GM19238 (cell line): Measurements from ENCODE around the gene INSC.

Experiments
- DNase-seq: peaks from one replicate; pipeline ENCODE4 v3.0.0; 2011; ENCODE audit warnings: low spot score; ENCODE audit not compliant: insufficient read length

The INSC gene

GRCh38 chr11:15146271-15147003 is 31.7 kb downstream of the INSC start:
- DNase-seq: no peak

- DNase-seq: no peak
Observed at GRCh38 chr11:15148169-15148568, 33.4 kb downstream of the INSC start.

GRCh38 chr11:15149050-15149449 is 34.3 kb downstream of the INSC start:
- no peak for DNase-seq

GRCh38 chr11:15150507-15150906 is 35.8 kb downstream of the INSC start:
- no peak for DNase-seq

- DNase-seq: no peak
Observed at GRCh38 chr11:15153231-15153630, 38.5 kb downstream of the INSC start.

GRCh38 chr11:15157181-15157580 is 42.5 kb downstream of the INSC start:
- no peak for DNase-seq

GRCh38 chr11:15157606-15158137 is 42.9 kb downstream of the INSC start:
- DNase-seq: no peak

- no peak for DNase-seq
Observed at GRCh38 chr11:15158351-15159015, 43.8 kb downstream of the INSC start.

- peak; percentile 13 for DNase-seq
Observed at GRCh38 chr11:15159085-15159484, 44.4 kb downstream of the INSC start.

GRCh38 chr11:15161790-15162189 is 47.1 kb downstream of the INSC start:
- DNase-seq: no peak

- DNase-seq: no peak
Observed at GRCh38 chr11:15163136-15163535, 48.4 kb downstream of the INSC start.

GRCh38 chr11:15166204-15166603 is 51.5 kb downstream of the INSC start:
- no peak for DNase-seq

- no peak for DNase-seq
Observed at GRCh38 chr11:15169815-15170551, 55.3 kb downstream of the INSC start.

- no peak for DNase-seq
Observed at GRCh38 chr11:15170698-15171097, 56.0 kb downstream of the INSC start.

GRCh38 chr11:15171956-15172355 is 57.2 kb downstream of the INSC start:
- no peak for DNase-seq

- DNase-seq: no peak
Observed at GRCh38 chr11:15175831-15176230, 61.1 kb downstream of the INSC start.

GRCh38 chr11:15176646-15177163 is 62.0 kb downstream of the INSC start:
- DNase-seq: no peak

- DNase-seq: no peak
Observed at GRCh38 chr11:15177491-15177890, 62.8 kb downstream of the INSC start.

GRCh38 chr11:15178214-15178613 is 63.5 kb downstream of the INSC start:
- DNase-seq: no peak

GRCh38 chr11:15179167-15179566 is 64.4 kb downstream of the INSC start:
- DNase-seq: no peak

- no peak for DNase-seq
Observed at GRCh38 chr11:15180212-15180792, 65.6 kb downstream of the INSC start.

GRCh38 chr11:15182372-15182771 is 67.6 kb downstream of the INSC start:
- DNase-seq: no peak
